ENCODE data around the gene SOX5.
"Not testable (repeated sequence)": the region's sequence is repeated elsewhere in the genome, so short reads cannot be mapped to it uniquely, and the experiment has no call there.

Gene SOX5

DNA sequence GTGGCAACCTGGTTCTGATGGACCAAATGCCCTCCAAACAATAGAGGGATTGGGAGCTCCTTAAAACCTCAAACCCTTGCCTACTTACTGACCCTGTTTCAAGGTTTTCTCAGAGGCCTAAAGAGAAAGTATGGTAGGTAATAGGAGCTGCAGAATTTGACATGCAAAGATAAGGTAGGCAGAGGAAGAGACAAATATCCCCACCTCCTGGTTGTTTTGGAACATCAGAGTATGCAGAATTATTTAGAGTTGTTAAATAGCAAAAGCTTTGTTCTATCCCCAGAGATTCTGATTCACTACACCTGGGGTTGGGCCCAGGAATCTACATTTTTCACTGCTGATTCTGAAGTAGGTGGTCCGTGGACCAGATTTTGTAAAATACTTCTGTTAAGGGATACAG is 421.2 kb downstream of the SOX5 start:
- DNase-seq: no peak

DNA sequence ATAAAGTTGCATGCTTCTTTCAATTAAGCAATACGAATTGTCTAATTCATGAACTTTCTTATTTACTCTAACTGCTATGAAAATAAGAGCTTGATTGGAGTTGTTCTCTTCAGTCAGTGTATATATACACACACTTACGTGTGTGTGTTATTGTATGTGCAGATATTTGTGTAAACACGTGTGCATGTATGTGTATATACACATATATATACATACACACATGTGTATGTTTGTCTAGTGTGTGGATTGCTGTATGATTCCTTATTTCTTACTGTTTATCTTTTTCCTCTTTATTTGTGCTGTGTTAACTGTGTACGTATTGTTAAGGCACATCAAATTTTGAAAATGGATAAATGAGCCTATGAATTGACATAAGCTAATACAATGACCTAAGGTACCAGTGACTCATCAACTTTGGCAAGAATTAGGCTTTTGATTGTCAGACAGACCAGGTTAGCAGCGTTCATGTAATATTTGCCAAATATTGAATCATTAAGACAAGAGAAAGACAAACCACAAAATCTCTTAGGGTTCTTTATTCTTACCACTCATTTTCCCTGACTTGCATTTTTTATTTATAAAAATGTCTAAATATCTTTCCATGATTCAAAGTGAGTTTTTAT is 423.9 kb downstream of the SOX5 start:
- no peak for DNase-seq

DNA sequence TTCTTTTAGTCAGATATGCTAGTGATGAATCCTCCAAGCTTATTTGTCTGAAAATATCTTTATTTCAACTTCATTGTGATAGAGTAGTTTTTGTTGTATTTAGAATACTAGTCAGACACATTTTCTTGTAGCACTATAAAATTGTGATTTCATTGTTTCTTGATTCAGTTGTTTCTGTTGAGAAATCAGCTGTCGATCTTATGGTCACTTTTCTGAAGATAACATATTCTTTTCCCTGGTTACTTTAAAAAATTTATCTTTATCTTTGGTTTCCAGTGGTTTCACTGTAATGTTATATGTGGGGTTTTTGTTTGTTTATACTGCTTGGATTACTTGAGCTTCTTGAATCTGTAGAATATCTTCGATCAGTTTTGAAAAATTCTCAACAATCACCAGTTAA is 426.1 kb downstream of the SOX5 start:
- DNase-seq: no peak

DNA sequence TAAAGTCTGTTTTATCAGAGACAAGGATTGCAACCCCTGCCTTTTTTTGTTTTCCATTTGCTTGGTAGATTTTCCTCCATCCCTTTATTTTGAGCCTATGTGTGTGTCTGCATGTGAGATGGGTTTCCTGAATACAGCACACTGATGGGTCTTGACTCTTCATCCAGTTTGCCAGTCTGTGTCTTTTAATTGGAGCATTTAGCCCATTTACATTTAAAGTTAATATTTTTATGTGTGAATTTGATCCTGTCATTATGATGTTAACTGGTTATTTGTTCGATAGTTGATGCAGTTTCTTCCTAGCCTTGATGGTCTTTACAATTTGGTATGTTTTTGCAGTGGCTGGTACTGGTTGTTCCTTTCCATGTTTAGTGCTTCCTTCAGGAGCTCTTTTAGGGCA is 430.0 kb downstream of the SOX5 start:
- not testable (repeated sequence) for DNase-seq

DNA sequence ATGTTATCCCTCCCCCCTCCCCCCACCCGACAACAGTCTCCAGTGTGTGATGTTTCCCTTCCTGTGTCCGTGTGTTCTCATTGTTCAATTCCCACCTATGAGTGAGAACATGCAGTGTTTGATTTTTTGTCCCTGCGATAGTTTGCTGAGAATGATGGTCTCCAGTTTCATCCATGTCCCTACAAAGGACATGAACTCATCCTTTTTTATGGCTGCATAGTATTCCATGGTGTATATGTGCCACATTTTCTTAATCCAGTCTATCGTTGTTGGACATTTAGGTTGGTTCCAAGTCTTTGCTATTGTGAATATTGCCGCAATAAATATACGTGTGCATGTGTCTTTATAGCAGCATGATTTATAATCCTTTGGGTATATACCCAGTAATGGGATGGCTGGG is 433.7 kb downstream of the SOX5 start:
- DNase-seq: not testable (repeated sequence)

DNA sequence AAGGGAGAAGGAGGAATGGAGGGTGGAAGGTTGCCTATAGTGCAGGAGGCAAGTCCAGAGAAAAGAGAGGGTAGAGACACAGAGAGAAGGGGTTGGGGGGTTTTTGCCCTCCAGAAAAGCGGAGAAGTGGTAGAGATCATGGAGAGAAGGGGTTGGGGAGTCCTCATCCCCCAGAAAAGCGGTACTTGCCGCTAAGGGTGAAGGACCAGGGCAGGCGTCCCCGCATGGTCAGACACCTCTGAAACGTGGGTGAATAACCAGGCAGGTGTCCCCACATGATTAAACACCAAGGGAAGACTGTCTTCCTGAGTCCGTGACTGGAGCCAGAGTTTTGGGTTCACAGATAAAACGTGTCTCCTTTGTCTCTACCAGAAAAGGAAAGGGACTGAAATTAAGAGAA is 439.0 kb downstream of the SOX5 start:
- DNase-seq: no peak

DNA sequence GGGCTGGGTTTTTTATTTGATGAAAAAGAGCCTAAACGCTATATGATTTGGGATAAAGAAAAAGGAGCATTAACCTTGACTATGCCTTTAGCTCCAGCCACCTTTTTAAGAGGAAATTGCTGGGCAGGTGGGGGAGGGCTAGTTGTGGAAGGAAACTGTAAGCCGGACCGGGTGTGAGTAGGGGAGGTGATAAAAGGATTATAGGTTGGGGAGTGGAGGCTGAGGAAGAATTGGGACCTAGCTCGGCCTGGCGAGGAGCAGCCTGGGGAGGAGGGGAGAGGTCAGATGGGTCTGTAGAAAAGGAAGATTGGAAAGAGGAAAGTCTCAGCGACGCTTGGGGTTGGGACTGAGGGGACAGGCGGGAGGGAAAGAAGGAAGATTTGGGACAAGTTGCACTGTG is 439.6 kb downstream of the SOX5 start:
- not testable (repeated sequence) for DNase-seq

DNA sequence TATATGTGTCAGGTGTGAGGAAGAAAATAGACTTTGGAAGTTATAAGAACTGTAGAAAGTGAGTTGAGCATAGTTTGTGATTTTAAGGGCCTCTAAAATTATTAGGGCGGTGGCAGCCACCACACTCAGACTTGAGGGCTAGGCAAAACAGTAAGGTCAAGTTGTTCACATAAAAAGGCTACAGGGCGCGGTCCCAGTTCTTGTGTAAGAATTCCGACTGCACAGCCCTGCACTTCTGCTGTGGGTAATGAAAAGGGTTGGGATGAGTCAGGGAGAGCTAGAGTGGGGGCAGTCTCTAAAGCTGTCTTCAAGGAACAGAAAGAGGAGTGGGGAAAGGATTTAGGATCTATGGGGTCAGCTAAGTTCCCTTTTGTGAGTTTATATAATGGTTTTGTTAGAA is 441.7 kb downstream of the SOX5 start:
- DNase-seq: not testable (repeated sequence)

DNA sequence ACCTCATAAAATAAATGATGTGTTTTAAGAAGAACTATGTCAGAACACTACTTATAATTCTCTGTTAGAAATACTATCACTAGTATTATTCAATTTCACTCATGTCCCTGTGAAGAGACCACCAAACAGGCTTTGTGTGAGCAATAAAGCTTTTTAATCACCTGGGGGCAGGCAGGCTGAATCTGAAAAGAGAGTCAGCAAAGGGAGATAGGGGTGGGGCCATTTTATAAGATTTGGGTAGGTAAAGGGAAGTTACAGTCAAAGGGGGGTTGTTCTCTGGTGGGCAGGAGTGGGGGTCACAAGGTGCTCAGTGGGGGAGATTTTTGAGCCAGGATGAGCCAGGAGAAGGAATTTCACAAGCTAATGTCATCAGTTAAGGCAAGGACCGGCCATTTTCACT is 443.7 kb downstream of the SOX5 start:
- DNase-seq: not testable (repeated sequence)

DNA sequence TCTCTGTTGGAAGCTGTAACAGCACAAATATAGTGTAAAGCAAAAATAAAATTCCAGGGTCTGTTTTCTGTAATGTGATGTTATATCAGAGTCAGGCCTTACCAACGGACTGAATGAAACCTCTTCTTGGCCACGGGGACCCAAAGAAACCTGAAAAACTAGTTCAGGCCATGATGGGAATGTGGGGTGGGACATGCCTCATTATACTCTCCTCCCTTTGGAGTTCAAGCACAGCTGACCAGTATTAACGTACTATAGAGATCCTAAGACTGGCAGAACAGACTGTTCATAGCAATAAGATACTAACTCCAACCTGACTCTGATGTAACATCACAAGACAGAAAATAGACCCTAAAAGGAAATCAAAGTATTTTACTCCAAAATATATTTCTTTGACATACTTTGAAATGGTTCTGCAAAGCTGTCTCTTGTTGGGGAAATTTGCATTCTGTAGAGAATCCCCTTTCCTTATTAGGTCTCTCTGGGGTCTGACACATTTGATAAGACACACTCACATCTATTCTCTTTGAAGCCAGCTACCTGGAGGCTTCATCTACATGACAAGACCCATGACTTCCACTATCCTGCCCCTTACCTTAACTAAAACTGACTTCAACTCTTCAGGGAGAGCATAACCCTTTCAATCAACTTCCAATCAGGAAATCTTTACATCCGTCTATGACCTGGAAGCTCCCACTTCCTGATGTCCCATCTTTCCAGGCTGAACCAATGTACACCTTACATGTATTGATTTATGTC is 444.6 kb downstream of the SOX5 start:
- no peak for DNase-seq

DNA sequence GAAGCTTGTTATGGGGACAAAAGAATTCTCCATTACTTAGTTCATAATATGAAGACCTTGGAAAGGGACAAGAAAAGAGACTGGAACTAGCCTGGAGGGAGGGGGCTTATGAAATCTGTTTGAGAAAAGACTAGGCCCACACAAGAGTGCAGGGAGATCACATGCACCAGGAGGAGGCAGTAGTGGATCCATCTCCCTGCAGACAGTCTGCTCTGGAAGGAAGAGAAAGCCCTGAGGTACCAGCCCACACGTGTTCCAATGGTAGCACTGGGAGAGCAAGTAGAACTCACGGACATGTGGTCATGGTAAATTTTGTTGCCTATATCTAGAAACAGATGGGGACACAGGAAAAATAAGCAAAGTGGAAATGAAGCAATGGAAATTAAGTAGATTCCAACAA is 445.4 kb downstream of the SOX5 start:
- no peak for DNase-seq

DNA sequence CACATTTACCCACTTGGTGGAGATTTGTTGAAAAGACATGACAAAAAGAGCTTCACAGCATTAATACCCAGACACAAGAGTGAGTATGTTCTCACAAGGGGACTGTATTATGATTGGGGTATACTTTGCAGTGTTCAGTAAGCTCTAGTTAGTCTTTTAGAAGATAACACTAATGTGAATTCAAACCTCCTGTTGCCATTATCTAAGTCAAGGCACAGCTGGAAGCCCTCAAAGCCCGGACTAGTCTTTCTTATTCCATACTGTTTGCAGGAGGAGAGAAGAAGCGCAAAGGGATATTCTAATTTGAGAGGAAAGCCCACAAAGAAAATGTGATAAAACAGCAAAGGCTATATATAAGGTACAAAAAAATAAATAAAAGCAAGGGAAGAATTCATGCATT is 445.9 kb downstream of the SOX5 start:
- no peak for DNase-seq

DNA sequence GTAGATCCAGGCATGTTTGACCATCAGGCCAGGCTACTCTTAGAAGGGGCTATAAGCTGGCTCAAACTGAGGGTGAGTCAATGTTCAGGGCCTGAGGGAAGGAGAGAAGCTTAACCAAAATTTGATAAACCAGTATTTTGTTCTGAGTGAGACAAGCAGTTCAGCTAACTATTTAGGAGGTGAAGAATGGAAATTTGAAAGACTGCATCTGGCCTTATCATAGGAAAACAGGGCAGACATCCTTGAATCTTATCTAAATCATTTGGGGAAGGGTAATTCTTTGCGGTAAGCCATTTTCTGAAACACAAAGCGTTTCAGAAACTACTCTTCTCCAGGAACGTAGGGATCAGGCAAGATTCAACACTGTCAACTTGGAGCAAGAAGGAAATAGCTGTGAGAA is 447.2 kb downstream of the SOX5 start:
- no peak for DNase-seq

DNA sequence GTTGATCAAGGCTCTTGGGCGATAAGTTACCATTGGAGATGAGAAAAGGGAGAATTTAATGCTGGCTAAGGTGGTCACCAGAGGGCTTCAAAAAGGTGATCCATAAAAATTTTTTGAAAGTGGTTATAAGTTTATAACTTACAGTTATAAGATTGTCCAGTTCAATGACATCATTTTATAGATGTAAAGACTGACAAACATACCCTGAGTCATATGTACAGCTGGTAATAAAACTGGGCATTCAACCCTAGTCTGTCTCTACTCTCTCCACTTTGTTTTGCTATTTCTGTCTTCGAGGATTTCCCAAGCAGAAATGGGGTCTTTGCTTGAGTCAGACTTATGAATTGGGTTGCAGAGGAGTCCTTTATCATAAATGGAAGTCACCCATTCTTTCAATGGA is 454.0 kb downstream of the SOX5 start:
- DNase-seq: no peak

DNA sequence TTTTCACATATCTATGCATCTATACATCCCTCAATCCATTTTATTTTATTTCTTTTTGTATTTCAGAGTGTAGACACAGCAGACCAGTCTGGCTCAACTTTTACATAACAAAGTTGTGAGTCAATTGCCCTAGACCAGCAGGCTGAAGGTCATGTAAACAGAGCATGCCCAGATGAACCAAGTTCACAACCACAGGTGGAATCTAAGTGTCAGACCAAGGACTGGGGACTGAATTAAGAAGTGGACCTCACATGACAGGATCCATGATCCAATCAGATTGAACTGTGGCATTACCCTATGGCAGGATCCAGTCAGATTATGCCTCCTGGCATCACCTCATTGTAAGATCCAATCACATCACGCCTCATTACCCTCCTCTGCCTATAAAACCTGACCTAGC is 455.8 kb downstream of the SOX5 start:
- no peak for DNase-seq

DNA sequence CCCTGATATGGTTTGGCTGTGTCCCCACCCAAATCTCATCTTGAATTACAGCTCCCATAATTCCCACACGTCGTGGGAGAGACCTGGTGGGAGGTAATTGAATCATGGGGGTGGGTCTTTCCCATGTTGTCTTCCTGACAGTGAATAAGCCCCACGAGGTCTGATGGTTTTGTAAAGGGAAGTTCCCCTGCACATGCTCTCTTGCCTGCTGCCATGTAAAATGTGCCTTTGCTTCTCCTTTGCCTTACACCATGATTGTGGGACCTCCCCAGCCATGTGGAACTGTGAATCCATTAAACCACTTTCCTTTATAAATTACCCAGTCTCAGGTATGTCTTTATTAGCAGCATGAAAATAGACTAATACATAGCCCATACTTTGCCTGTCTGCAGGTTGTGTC is 458.4 kb downstream of the SOX5 start:
- not testable (repeated sequence) for DNase-seq

DNA sequence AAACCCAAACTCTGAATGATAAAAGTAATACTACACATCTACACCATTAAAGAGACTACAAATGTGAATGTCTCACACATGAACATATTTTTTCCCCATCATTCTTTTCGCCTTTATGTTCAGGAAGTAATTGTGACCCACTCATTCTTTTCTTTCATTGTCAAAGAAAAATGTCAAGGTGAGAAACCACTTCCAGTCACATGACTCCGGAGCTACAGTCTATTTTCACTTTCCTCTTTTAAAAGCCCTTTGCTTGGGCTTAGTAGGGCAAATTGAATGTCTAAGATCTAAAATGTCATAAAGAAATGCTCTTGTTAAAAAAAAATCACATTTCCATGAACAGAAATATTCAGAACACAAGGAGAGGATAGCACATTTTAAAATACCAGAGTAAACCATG is 461.3 kb downstream of the SOX5 start:
- DNase-seq: no peak

DNA sequence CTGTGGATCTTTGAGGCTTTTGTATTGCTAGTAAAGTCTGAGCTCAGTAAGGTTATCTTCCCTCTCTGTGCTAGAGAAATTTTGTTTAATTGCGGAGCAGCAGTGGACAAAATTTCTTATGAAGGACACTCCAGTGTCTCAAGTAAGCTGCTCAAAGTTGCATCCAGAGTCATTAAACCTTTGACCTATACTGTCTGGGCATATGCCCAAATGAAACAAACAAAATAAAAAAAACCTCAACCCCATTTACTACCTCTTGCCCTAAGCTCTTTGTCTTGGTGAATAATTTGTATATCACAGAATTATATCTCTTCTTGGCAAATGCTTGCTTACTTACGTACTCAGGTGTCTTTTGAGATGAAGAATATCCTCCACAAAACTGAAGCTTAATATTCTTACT is 465.2 kb downstream of the SOX5 start:
- DNase-seq: no peak

DNA sequence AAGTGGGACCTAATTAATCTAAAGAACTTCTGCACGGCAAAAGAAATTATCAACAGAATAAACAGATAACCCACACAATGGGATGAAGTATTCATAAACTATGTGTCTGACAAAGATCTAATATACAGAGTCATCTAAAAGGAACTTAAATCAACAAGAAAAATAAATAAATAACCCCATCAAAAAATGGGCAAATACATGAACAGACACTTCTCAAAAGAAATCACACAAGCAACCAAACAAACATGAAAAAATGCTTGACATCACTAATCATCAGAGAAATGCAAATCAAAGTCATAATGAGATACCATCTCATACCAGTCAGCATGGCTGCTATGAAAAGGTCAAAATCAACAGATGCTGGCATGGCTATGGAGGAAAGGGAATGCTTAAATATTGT is 466.9 kb downstream of the SOX5 start:
- DNase-seq: no peak
